Neural cell (in vitro differentiated cells): ENCODE data around the gene CNOT2. TPM values are rescaled to one million over a fixed set of nuclear protein-coding genes. Genes with fewer than 3 reads are reported as not detected.

Experiments used
- H2AFZ ChIP-seq: fragments of 200-600, 300-800 bp; sonication (generic), shearing (Covaris generic); 2 replicates; pipeline ENCODE4 v1.6.0; 2014; ENCODE audit warnings: low read depth, mild to moderate bottlenecking, antibody characterized with exemption, low read length, moderate library complexity
- H3F3A ChIP-seq: fragments of 200-600 bp; shearing (Covaris generic); 2 replicates; pipeline ENCODE4 v1.6.1; 2016; ENCODE audit warnings: mild to moderate bottlenecking, moderate library complexity, mixed read lengths, antibody characterized with exemption, low read length; ENCODE audit not compliant: insufficient read depth, poor library complexity, severe bottlenecking
- H3K27ac ChIP-seq: fragments of 200-600, 300-800 bp; sonication (generic), shearing (Covaris generic); 2 replicates; pipeline ENCODE4 v1.5.1; 2014; ENCODE audit warnings: mild to moderate bottlenecking, low read length, moderate library complexity
- H3K27me3 ChIP-seq: fragments of 300-800, 200-600 bp; sonication (generic), shearing (Covaris generic); 2 replicates; pipeline ENCODE4 v1.6.0; 2014; ENCODE audit warnings: mild to moderate bottlenecking, low read depth, low read length, moderate library complexity; ENCODE audit not compliant: insufficient read depth
- H3K36me3 ChIP-seq: fragments of 300-800, 200-600 bp; sonication (generic), shearing (Covaris generic); 2 replicates; pipeline ENCODE4 v1.5.1; 2014; ENCODE audit warnings: mild to moderate bottlenecking, antibody characterized with exemption, low read length, moderate library complexity; ENCODE audit not compliant: insufficient read depth
- H3K4me2 ChIP-seq: fragments of 300-800, 200-600 bp; sonication (generic), shearing (Covaris generic); 2 replicates; pipeline ENCODE4 v1.6.0; 2014; ENCODE audit warnings: mild to moderate bottlenecking, low read length
- H3K4me3 ChIP-seq: fragments of 300-800, 200-600 bp; sonication (generic), shearing (Covaris generic); 2 replicates; pipeline ENCODE4 v1.5.1; 2014; ENCODE audit warnings: mild to moderate bottlenecking, low read length, moderate library complexity
- H3K79me2 ChIP-seq: fragments of 200-600 bp; shearing (Covaris generic); replicated peaks from 2 replicates; pipeline ENCODE4 v1.6.0; 2014; ENCODE audit warnings: mild to moderate bottlenecking, low read length, moderate library complexity; ENCODE audit not compliant: insufficient read depth
- H3K9ac ChIP-seq: fragments of 300-800, 200-600 bp; sonication (generic), shearing (Covaris generic); 2 replicates; pipeline ENCODE4 v1.6.1; 2016; ENCODE audit warnings: mild to moderate bottlenecking, low read length, mixed read lengths
- H3K9me2 ChIP-seq: fragments of 200-600 bp; shearing (Covaris generic); 2 replicates; pipeline ENCODE4 v1.6.1; 2016; ENCODE audit warnings: mild to moderate bottlenecking, low read length, mixed read lengths; ENCODE audit not compliant: insufficient read depth
- H3K9me3 ChIP-seq: fragments of 200-600, 300-800 bp; sonication (generic), shearing (Covaris generic); 2 replicates; pipeline ENCODE4 v1.6.1; 2016; ENCODE audit warnings: mild to moderate bottlenecking, mixed run types, low read length, moderate library complexity, mixed read lengths
- H4K20me1 ChIP-seq: fragments of 200-600 bp; shearing (Covaris generic); 2 replicates; pipeline ENCODE4 v1.6.1; 2016; ENCODE audit warnings: mild to moderate bottlenecking, mixed run types; ENCODE audit not compliant: insufficient read depth
- CTCF ChIP-seq: fragments of 450-650 bp; IDR thresholded peaks from 2 replicates; pipeline ENCODE4 v1.5.1; 2014; ENCODE audit warnings: antibody characterized with exemption, mild to moderate bottlenecking, moderate library complexity; ENCODE audit not compliant: poor library complexity, severe bottlenecking
- EP300 ChIP-seq: fragments of 450-650 bp; conservative IDR thresholded peaks from 2 replicates; pipeline ENCODE4 v1.6.1; 2014; ENCODE audit warnings: antibody characterized with exemption, mild to moderate bottlenecking, moderate library complexity; ENCODE audit not compliant: poor library complexity, severe bottlenecking
- EZH2 ChIP-seq: fragments of 200-600, 300-800 bp; shearing (Covaris generic), sonication (generic); IDR thresholded peaks from 2 replicates; pipeline ENCODE4 v1.6.1; 2014; ENCODE audit warnings: antibody characterized with exemption, low read length, borderline replicate concordance, mild to moderate bottlenecking; ENCODE audit not compliant: insufficient read depth, poor library complexity, severe bottlenecking
- MXI1 ChIP-seq: fragments of 450-650 bp; conservative IDR thresholded peaks from 2 replicates; pipeline ENCODE4 v1.6.1; 2014; ENCODE audit warnings: antibody characterized with exemption, mild to moderate bottlenecking; ENCODE audit not compliant: poor library complexity, severe bottlenecking
- POLR2AphosphoS5 ChIP-seq: IDR thresholded peaks from 2 replicates; pipeline ENCODE4 v1.6.1; 2012
- RAD21 ChIP-seq: fragments of 450-650 bp; conservative IDR thresholded peaks from 2 replicates; pipeline ENCODE4 v1.6.1; 2014; ENCODE audit warnings: antibody characterized with exemption, mild to moderate bottlenecking, moderate library complexity
- REST ChIP-seq: IDR thresholded peaks from 2 replicates; pipeline ENCODE4 v1.6.1; 2012; ENCODE audit warnings: borderline replicate concordance
- SMC3 ChIP-seq: fragments of 450-650 bp; conservative IDR thresholded peaks from 2 replicates; pipeline ENCODE4 v1.6.1; 2014; ENCODE audit warnings: antibody characterized with exemption, mild to moderate bottlenecking, moderate library complexity; ENCODE audit not compliant: poor library complexity
- TAF1 ChIP-seq: IDR thresholded peaks from 2 replicates; pipeline ENCODE4 v1.6.1; 2012; ENCODE audit warnings: low read depth
- polyA plus RNA-seq: library from polyadenylated mRNA; depleted of rRNA; stranded (reverse); fragments of >200 nt; gene quantifications from 2 replicates; pipeline ENCODE4 v1.2.3, GENCODE V29; 2014

The CNOT2 gene
- polyA plus RNA-seq, 1 donor from 2014 or later, result 158 TPM

- no peaks in the 10 kb centered on the region for H4K20me1 ChIP-seq
- no peak overlapping the region for H3K4me3 ChIP-seq
- no peak overlapping the region for H3K9ac ChIP-seq
- H3K27me3 ChIP-seq, result no peaks in the 10 kb centered on the region
- H3K9me3 ChIP-seq, result no peaks in the 10 kb centered on the region
- H3K36me3 ChIP-seq, result peaks cover 13% of the 10 kb centered on the region
- no peak overlapping the region for H2AFZ ChIP-seq
- TF ChIP-seq EP300 (no peak), EZH2 (no peak), CTCF (no peak), POLR2AphosphoS5 (no peak), MXI1 (no peak)
- H3K9me2 ChIP-seq, result no peaks in the 10 kb centered on the region
- H3K4me2 ChIP-seq, result no peak overlapping the region
- H3F3A ChIP-seq, result no peaks in the 10 kb centered on the region
- no peak overlapping the region for H3K27ac ChIP-seq
- no peaks in the 10 kb centered on the region for H3K79me2 ChIP-seq
Observed at GRCh38 chr12:70334742-70335141, 91.5 kb downstream of the CNOT2 start.

GRCh38 chr12:70338531-70338930, 95.3 kb downstream of the CNOT2 start:
- Histone ChIP-seq H3K4me3 (no peak overlapping the region), H3K27ac (no peak overlapping the region), H3K36me3 (peaks cover 25% of the 10 kb centered on the region), H3F3A (no peaks in the 10 kb centered on the region), H4K20me1 (no peaks in the 10 kb centered on the region), H3K79me2 (no peaks in the 10 kb centered on the region), H3K9ac (no peak overlapping the region), H3K9me2 (no peaks in the 10 kb centered on the region), H2AFZ (no peak overlapping the region), H3K4me2 (no peak overlapping the region), H3K27me3 (no peaks in the 10 kb centered on the region), H3K9me3 (no peaks in the 10 kb centered on the region)
- TF ChIP-seq MXI1, result no peak
- TF ChIP-seq EZH2, result no peak
- TF ChIP-seq TAF1, result no peak
- TF ChIP-seq EP300, result no peak
- TF ChIP-seq POLR2AphosphoS5, result no peak
- no peak for TF ChIP-seq SMC3
- no peak for TF ChIP-seq CTCF
- TF ChIP-seq REST, result no peak
- TF ChIP-seq RAD21, result no peak
